K562 (cell line): Measurements from ENCODE around the gene PGAP2. TPM values are rescaled to one million over a fixed set of nuclear protein-coding genes. Genes with fewer than 3 reads are reported as not detected.

Experiments
- AFF4 ChIP-seq: sonication (generic); formaldehyde crosslinking; IDR thresholded peaks from 2 replicates; pipeline ENCODE4 v1.8.0; 2023; ENCODE audit warnings: mild to moderate bottlenecking, missing genetic modification reagents
- BDP1 ChIP-seq: IDR thresholded peaks from 3 replicates; pipeline ENCODE4 v1.6.1; 2011; ENCODE audit not compliant: insufficient read length, insufficient read depth
- BRD4 ChIP-seq: fragments of 200-600 bp; sonication (generic); IDR thresholded peaks from 2 replicates; pipeline ENCODE4 v1.6.1; 2017; ENCODE audit warnings: inconsistent platforms
- E2F8 ChIP-seq: fragments of 450-650 bp; IDR thresholded peaks from 2 replicates; pipeline ENCODE4 v1.7.1; 2018; ENCODE audit warnings: mild to moderate bottlenecking, low read depth; ENCODE audit not compliant: partially characterized antibody
- FOXP1 ChIP-seq: sonication (generic); formaldehyde crosslinking; IDR thresholded peaks from 2 replicates; pipeline ENCODE4 v1.8.0; 2022; ENCODE audit warnings: mild to moderate bottlenecking, missing genetic modification reagents
- IRF1 ChIP-seq: sonication (generic); formaldehyde crosslinking; IDR thresholded peaks from 2 replicates; pipeline ENCODE4 v1.8.0; 2022; ENCODE audit warnings: missing genetic modification reagents, mild to moderate bottlenecking, borderline replicate concordance
- NR2C1 ChIP-seq, 2 experiments: fragments of 450-650 bp; IDR thresholded peaks; 2 replicates each; pipeline ENCODE4 v1.6.1; 2017; ENCODE audit warnings: mild to moderate bottlenecking in 2 of 2, antibody characterized with exemption in 1 of 2, inconsistent platforms in 1 of 2, missing compliant biosample characterization in 1 of 2, missing genetic modification characterization in 1 of 2
- RBM17 ChIP-seq: fragments of 200-400 bp; formaldehyde crosslinking; IDR thresholded peaks from 2 replicates; pipeline ENCODE4 v1.6.1; 2017; ENCODE audit warnings: low read depth, mild to moderate bottlenecking, low read length, borderline replicate concordance
- TAL1 ChIP-seq: fragments of 450-650 bp; IDR thresholded peaks from 2 replicates; pipeline ENCODE4 v1.6.1; 2016; ENCODE audit warnings: mild to moderate bottlenecking
- ZNF121 ChIP-seq: sonication (generic); formaldehyde crosslinking; conservative IDR thresholded peaks from 2 replicates; pipeline ENCODE4 v1.8.0; 2022; ENCODE audit warnings: missing genetic modification reagents
- ZNF224 ChIP-seq: sonication (generic); formaldehyde crosslinking; IDR thresholded peaks from 2 replicates; pipeline ENCODE4 v1.8.0; 2022; ENCODE audit warnings: mild to moderate bottlenecking, missing genetic modification reagents
- ZNF347 ChIP-seq: fragments of 450-650 bp; formaldehyde crosslinking; IDR thresholded peaks from 2 replicates; pipeline ENCODE4 v1.4.0; 2020; ENCODE audit warnings: low read depth, mild to moderate bottlenecking, moderate library complexity
- ZNF408 ChIP-seq: fragments of 250-450 bp; sonication (Bioruptor Pico); IDR thresholded peaks from 2 replicates; pipeline ENCODE4 v1.4.0; 2020; ENCODE audit warnings: low read depth, mild to moderate bottlenecking, moderate library complexity
- ZNF699 ChIP-seq: fragments of 250-450 bp; sonication (Bioruptor Pico); IDR thresholded peaks from 2 replicates; pipeline ENCODE4 v1.8.0; 2021; ENCODE audit warnings: mild to moderate bottlenecking, moderate library complexity; ENCODE audit not compliant: insufficient replicate concordance
- polyA plus RNA-seq, 8 experiments: library from polyadenylated mRNA; depleted of rRNA in 4 of 8; stranded (reverse) in 5 of 8; unstranded in 3 of 8; fragments of >200 nt; fragmentation: Nextera tagmentation in 2 of 8; fragmentation: Illumina TruSeq in 1 of 8; extraction: Ambion mirVana in 2 of 8; extraction: Trizol in 1 of 8; gene quantifications; 2 replicates each; pipeline versions ENCODE4 v1.2.1 to v1.2.3, GENCODE V29; 2011 to 2014; ENCODE audit warnings: inconsistent platforms in 1 of 8, missing spikeins in 1 of 8
- total RNA-seq, 7 experiments: library from RNA; depleted of rRNA in 6 of 7; stranded (reverse); fragments of >200 nt in 6 of 7; fragmentation: Illumina TruSeq in 2 of 7; extraction: Trizol in 2 of 7; gene quantifications; 2 replicates each; pipeline versions ENCODE4 v1.2.1 to v1.2.3, GENCODE V29; 2011 to 2021; ENCODE audit warnings: low replicate concordance in 1 of 7
- TF ChIP-seq, protein P1 (sequence below): sonication (generic); formaldehyde crosslinking; IDR thresholded peaks from 2 replicates; pipeline ENCODE4 v1.8.0; 2022; ENCODE audit warnings: mild to moderate bottlenecking, low read depth, missing genetic modification reagents
- TF ChIP-seq, protein P2 (sequence below): fragments of 450-650 bp; formaldehyde crosslinking; IDR thresholded peaks from 2 replicates; pipeline ENCODE4 v1.4.0; 2020; ENCODE audit warnings: mild to moderate bottlenecking, mixed read lengths

Gene PGAP2
- total and polyA plus RNA-seq, 9 of the 15 experiments (the other 6 are each of a cell fraction or from before 2014, with no cell fraction given) = 17.9 to 47.2 (median 33.7) TPM

- TF ChIP-seq AFF4 (CRISPR knock-in tag) (no peak), ZNF408 (CRISPR knock-in tag) (no peak), FOXP1 (CRISPR knock-in tag) (peak; percentile 58; the same call in 1 of the 2 replicates), IRF1 (CRISPR knock-in tag) (no peak), ZNF347 (CRISPR knock-in tag) (no peak), RBM17 (no peak), NR2C1 (IDR thresholded peaks at IDR 0.05) (no peak), NR2C1 (tag; IDR thresholded peaks at IDR 0.05) (no peak), ZNF224 (no peak), ZNF121 (CRISPR knock-in tag) (no peak), BRD4 (no peak), E2F8 (no peak), BDP1 (no peak), TAL1 (peak; percentile 83), ZNF699 (CRISPR knock-in tag) (no peak)
- TF ChIP-seq, protein P1, sequence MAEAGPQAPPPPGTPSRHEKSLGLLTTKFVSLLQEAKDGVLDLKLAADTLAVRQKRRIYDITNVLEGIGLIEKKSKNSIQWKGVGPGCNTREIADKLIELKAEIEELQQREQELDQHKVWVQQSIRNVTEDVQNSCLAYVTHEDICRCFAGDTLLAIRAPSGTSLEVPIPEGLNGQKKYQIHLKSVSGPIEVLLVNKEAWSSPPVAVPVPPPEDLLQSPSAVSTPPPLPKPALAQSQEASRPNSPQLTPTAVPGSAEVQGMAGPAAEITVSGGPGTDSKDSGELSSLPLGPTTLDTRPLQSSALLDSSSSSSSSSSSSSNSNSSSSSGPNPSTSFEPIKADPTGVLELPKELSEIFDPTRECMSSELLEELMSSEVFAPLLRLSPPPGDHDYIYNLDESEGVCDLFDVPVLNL = no peak
- TF ChIP-seq, protein P2, sequence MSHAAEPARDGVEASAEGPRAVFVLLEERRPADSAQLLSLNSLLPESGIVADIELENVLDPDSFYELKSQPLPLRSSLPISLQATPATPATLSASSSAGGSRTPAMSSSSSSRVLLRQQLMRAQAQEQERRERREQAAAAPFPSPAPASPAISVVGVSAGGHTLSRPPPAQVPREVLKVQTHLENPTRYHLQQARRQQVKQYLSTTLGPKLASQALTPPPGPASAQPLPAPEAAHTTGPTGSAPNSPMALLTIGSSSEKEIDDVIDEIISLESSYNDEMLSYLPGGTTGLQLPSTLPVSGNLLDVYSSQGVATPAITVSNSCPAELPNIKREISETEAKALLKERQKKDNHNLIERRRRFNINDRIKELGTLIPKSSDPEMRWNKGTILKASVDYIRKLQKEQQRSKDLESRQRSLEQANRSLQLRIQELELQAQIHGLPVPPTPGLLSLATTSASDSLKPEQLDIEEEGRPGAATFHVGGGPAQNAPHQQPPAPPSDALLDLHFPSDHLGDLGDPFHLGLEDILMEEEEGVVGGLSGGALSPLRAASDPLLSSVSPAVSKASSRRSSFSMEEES (CRISPR knock-in tag) = no peak
Observed at GRCh38 chr11:3867209-3868091, 59.1 kb downstream of the PGAP2 start (continued).
